Dermis microvascular lymphatic vessel endothelial cell (primary cell): ENCODE measurements around the gene RABGEF1. TPM values are rescaled to one million over a fixed set of nuclear protein-coding genes. Genes with fewer than 3 reads are reported as not detected.
"Not testable (repeated sequence)": the region's sequence is repeated elsewhere in the genome, so short reads cannot be mapped to it uniquely, and the experiment has no call there.

Experiments
- DNase-seq, 2 donors: peaks; one replicate each; pipeline versions ENCODE4 v3.0.0 to v3.0.0-alpha.2; 2010; ENCODE audit warnings: low read depth in 2 of 2
- total RNA-seq: library from RNA; depleted of rRNA; stranded (reverse); fragments of >200 nt; gene quantifications from 2 replicates; pipeline ENCODE4 v1.2.1, GENCODE V29; 2014

RABGEF1 gene
- total RNA-seq = 18.1 and 22.4 TPM in 2 replicates

GRCh38 chr7:66740302-66740979 is at the start of gene RABGEF1:
TSS of gene RABGEF1 (plus strand) at chr7:66740733. CDS start at chr7:66771900, 31,167 bp downstream.
- DNase-seq = peak; percentile 89 to 95

GRCh38 chr7:66693331-66693730 is 47.2 kb upstream of the RABGEF1 start:
- no peak for DNase-seq

GRCh38 chr7:66694286-66694685 is 46.2 kb upstream of the RABGEF1 start:
- DNase-seq = no peak

- DNase-seq = not testable (repeated sequence)
Measured at GRCh38 chr7:66695417-66695816, 45.1 kb upstream of the RABGEF1 start.

GRCh38 chr7:66696134-66696533 is 44.4 kb upstream of the RABGEF1 start:
- not testable (repeated sequence) for DNase-seq

- DNase-seq = no peak
Measured at GRCh38 chr7:66696774-66697191, 43.8 kb upstream of the RABGEF1 start.

GRCh38 chr7:66697449-66698438 is 42.8 kb upstream of the RABGEF1 start:
- no peak for DNase-seq

- no peak for DNase-seq
Measured at GRCh38 chr7:66698652-66699205, 41.8 kb upstream of the RABGEF1 start.

GRCh38 chr7:66699998-66700397 is 40.5 kb upstream of the RABGEF1 start:
- DNase-seq = no peak

- DNase-seq = no peak
Measured at GRCh38 chr7:66700633-66701131, 39.9 kb upstream of the RABGEF1 start.

- no peak for DNase-seq
Measured at GRCh38 chr7:66707825-66708224, 32.7 kb upstream of the RABGEF1 start.

GRCh38 chr7:66710752-66711151 is 29.8 kb upstream of the RABGEF1 start:
- DNase-seq = not testable (repeated sequence)

GRCh38 chr7:66713687-66714086 is 26.8 kb upstream of the RABGEF1 start:
- no peak for DNase-seq

GRCh38 chr7:66716634-66717033 is 23.9 kb upstream of the RABGEF1 start:
- DNase-seq = not testable (repeated sequence)

- no peak for DNase-seq
Measured at GRCh38 chr7:66720561-66720960, 20.0 kb upstream of the RABGEF1 start.

- DNase-seq = no peak
Measured at GRCh38 chr7:66725843-66726242, 14.7 kb upstream of the RABGEF1 start.

- no peak for DNase-seq
Measured at GRCh38 chr7:66727058-66727457, 13.5 kb upstream of the RABGEF1 start.

- DNase-seq = no peak
Measured at GRCh38 chr7:66728571-66728970, 12.0 kb upstream of the RABGEF1 start.

- DNase-seq = no peak
Measured at GRCh38 chr7:66729274-66729673, 11.3 kb upstream of the RABGEF1 start.

GRCh38 chr7:66731986-66732385 is 8.5 kb upstream of the RABGEF1 start:
- no peak for DNase-seq

GRCh38 chr7:66732439-66732838 is 8.1 kb upstream of the RABGEF1 start:
- no peak for DNase-seq

GRCh38 chr7:66734006-66734405 is 6.5 kb upstream of the RABGEF1 start:
- no peak for DNase-seq
